Fibroblast of lung (primary cell): ENCODE data around the gene COL4A2. TPM values are rescaled to one million over a fixed set of nuclear protein-coding genes. Genes with fewer than 3 reads are reported as not detected.

Experiments
- DNase-seq, 2 donors: peaks; one replicate each; pipeline versions ENCODE4 v3.0.0 to v3.0.0-alpha.2; 2010; ENCODE audit warnings: low read depth in 2 of 2
- H2AFZ ChIP-seq: 2 replicates; pipeline ENCODE4 v1.5.1; 2012; ENCODE audit warnings: low read length, control low read depth, inconsistent platforms
- H3K27ac ChIP-seq: 2 replicates; pipeline ENCODE4 v1.5.1; 2011; ENCODE audit warnings: low read length, control low read depth; ENCODE audit not compliant: insufficient read depth
- H3K27me3 ChIP-seq: 2 replicates; pipeline ENCODE4 v1.5.1; 2011; ENCODE audit warnings: mild to moderate bottlenecking, low read length; ENCODE audit not compliant: control insufficient read depth, insufficient read depth
- H3K36me3 ChIP-seq: 2 replicates; pipeline ENCODE4 v1.5.1; 2011; ENCODE audit warnings: low read length; ENCODE audit not compliant: control insufficient read depth, insufficient read depth
- H3K4me1 ChIP-seq: 2 replicates; pipeline ENCODE4 v1.5.1; 2011; ENCODE audit warnings: low read length; ENCODE audit not compliant: control insufficient read depth, insufficient read depth; ENCODE audit errors: extremely low read depth
- H3K4me2 ChIP-seq: 2 replicates; pipeline ENCODE4 v1.5.1; 2011; ENCODE audit warnings: low read length, control low read depth; ENCODE audit not compliant: insufficient read depth; ENCODE audit errors: extremely low read depth
- H3K4me3 ChIP-seq, 4 experiments: fragments of 200-600 bp in 1 of 4; sonication (generic) in 1 of 4; replicated peaks in 1 of 4; 2 replicates each; pipeline ENCODE4 v1.5.1; 2011 to 2016; ENCODE audit warnings: low read length in 4 of 4, low read depth in 3 of 4, mild to moderate bottlenecking in 3 of 4, control low read depth in 2 of 4, inconsistent platforms in 1 of 4, mixed read lengths in 1 of 4; ENCODE audit not compliant: insufficient read depth in 1 of 4; ENCODE audit errors: control extremely low read depth in 1 of 4
- H3K79me2 ChIP-seq: 2 replicates; pipeline ENCODE4 v1.5.1; 2012; ENCODE audit warnings: mild to moderate bottlenecking, low read length, inconsistent platforms; ENCODE audit not compliant: control insufficient read depth, insufficient read depth
- H3K9ac ChIP-seq: 2 replicates; pipeline ENCODE4 v1.5.1; 2011; ENCODE audit warnings: mild to moderate bottlenecking, low read length, control low read depth; ENCODE audit not compliant: insufficient read depth
- H3K9me3 ChIP-seq: 2 replicates; pipeline ENCODE4 v1.5.1; 2012; ENCODE audit warnings: low read depth, low read length; ENCODE audit not compliant: control insufficient read depth, insufficient read depth
- H4K20me1 ChIP-seq: 2 replicates; pipeline ENCODE4 v1.5.1; 2011; ENCODE audit warnings: low read length; ENCODE audit not compliant: control insufficient read depth, insufficient read depth; ENCODE audit errors: extremely low read depth
- CTCF ChIP-seq, 2 donors: IDR thresholded peaks in 1 of 2; conservative IDR thresholded peaks in 1 of 2; 1 replicate in 1 of 2; 2 replicates in 1 of 2; pipeline ENCODE4 v1.5.1; 2011 to 2012; ENCODE audit warnings: low read length in 2 of 2, control low read depth in 1 of 2, inconsistent platforms in 1 of 2, low read depth in 1 of 2, mild to moderate bottlenecking in 1 of 2
- EZH2 ChIP-seq: IDR thresholded peaks from 2 replicates; pipeline ENCODE4 v1.5.1; 2012; ENCODE audit warnings: low read length, control low read depth, mild to moderate bottlenecking; ENCODE audit errors: missing control alignments
- polyA plus RNA-seq, 2 donors: library from polyadenylated mRNA; depleted of rRNA in 1 of 2; stranded (reverse) in 1 of 2; unstranded in 1 of 2; fragments of >200 nt; gene quantifications; 2 replicates each; pipeline ENCODE4 v1.2.1, GENCODE V29; 2011 to 2012; ENCODE audit warnings: missing spikeins in 1 of 2
- total RNA-seq: library from RNA; depleted of rRNA; stranded (reverse); fragments of >200 nt; gene quantifications from 2 replicates; pipeline ENCODE4 v1.2.1, GENCODE V29; 2014

The COL4A2 gene
- total and polyA plus RNA-seq, 2 donors (not counting 1 experiment from before 2014, with no cell fraction given), result 93.1 to 463 TPM

DNA sequence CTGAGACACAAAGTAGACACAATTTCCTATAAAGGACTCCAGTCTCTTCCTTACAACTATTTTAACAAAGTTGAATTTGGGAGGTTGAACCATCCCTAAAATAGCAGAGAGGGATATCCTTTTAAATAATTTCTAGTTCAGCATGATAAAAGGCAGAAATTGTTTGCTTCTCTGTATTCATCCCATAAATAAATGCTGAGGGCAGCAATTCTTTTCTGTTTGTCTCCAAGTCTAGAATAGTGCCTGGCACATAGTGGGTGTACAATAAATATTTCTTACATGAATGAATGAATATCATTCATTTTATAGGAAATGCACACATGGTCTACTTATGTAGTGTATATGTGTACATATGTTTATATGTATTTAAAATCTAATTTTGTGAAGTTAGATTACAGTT lies 12.5 kb upstream of the COL4A2 start:
- Histone ChIP-seq H3K4me2 (no peak overlapping the region), H3K9me3 (no peaks in the 10 kb centered on the region), H3K27me3 (no peaks in the 10 kb centered on the region), H3K4me1 (peaks cover 14% of the 10 kb centered on the region), H3K36me3 (no peaks in the 10 kb centered on the region), H3K27ac (no peak overlapping the region), H3K79me2 (peaks cover 60% of the 10 kb centered on the region), H3K4me3 (no peak overlapping the region), H3K9ac (no peak overlapping the region), H4K20me1 (no peaks in the 10 kb centered on the region), H2AFZ (no peak overlapping the region)
- no peak for DNase-seq
- TF ChIP-seq CTCF (conservative IDR thresholded peaks at IDR 0.05 in 1 of 2, IDR thresholded peaks at IDR 0.05 in 1 of 2; ENCODE audit: low read depth in 1 of 2, low read length in 2 of 2) (no peak), EZH2 (no peak)

DNA sequence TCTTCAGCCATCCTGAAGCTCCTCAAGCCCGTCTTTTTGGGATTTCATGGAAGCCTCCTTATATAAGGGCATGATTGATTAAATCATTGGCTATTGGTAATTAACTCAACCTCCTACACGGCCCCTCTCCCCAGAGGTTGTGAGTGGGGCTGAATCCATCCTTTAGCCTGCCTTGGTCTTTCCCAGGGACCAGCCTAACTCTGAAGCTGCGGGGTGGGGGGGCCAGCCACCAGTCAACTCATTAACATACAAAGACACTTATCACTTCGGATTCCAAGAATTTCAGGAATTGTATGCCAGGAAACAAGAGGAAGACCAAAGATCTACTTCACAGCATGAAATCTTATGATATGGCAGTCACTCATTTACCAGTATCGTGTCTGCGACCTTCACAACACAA lies 10.1 kb upstream of the COL4A2 start:
- no peaks in the 10 kb centered on the region for H3K27me3 ChIP-seq
- H3K4me1 ChIP-seq, result peaks cover 27% of the 10 kb centered on the region
- H3K27ac ChIP-seq, result no peak overlapping the region
- no peak overlapping the region for H2AFZ ChIP-seq
- H3K9ac ChIP-seq, result no peak overlapping the region
- H3K36me3 ChIP-seq, result no peaks in the 10 kb centered on the region
- no peaks in the 10 kb centered on the region for H4K20me1 ChIP-seq
- H3K4me3 ChIP-seq, result no peak overlapping the region
- no peaks in the 10 kb centered on the region for H3K9me3 ChIP-seq
- peaks cover 62% of the 10 kb centered on the region for H3K79me2 ChIP-seq
- DNase-seq, result no peak
- TF ChIP-seq EZH2, result no peak
- no peak for TF ChIP-seq CTCF (conservative IDR thresholded peaks at IDR 0.05 in 1 of 2, IDR thresholded peaks at IDR 0.05 in 1 of 2; ENCODE audit: low read depth in 1 of 2, low read length in 2 of 2)
- H3K4me2 ChIP-seq, result no peak overlapping the region

DNA sequence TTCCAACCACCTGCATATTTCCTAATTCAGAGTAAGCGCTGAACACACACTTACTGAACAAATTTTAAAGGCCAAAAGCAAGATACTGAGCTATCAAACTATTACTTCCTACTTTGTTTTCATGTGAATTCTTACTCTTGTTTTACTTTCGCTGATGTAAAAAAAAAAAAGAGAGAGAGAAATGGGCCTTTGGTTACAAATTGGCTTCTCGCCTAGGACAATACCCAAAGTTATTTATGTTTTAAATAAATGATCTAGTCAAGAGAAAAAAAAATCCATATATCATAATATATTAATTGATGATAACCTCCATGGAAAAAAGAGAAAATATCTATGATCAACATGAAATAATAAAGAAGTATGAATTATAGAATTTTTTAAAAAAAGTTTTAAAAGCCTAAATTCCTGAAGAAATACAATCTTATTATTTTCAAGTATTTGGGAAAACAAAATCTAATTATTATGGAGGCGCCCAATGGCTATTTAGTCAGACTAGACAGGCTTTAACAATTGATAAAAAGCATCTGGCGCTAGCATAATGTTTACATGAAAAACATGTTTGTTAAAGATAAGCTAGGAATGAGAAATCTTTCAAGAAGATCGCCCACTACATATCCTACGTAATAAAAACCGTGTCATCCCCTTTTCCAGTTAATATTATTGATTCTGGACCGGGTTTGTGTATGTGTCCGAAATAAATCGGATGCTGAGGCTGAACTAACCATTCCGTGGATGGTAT lies 9.1 kb upstream of the COL4A2 start:
- Histone ChIP-seq H3K4me1 (peaks cover 30% of the 10 kb centered on the region), H4K20me1 (no peaks in the 10 kb centered on the region), H3K27me3 (no peaks in the 10 kb centered on the region), H3K9ac (no peak overlapping the region), H2AFZ (no peak overlapping the region), H3K4me2 (peak overlapping the region; percentile 51), H3K79me2 (peaks cover 68% of the 10 kb centered on the region), H3K27ac (peak overlapping the region; percentile 43), H3K4me3 (peak overlapping the region in 1 of 4 experiments; percentile 30), H3K9me3 (no peaks in the 10 kb centered on the region), H3K36me3 (no peaks in the 10 kb centered on the region)
- DNase-seq, result peak in 1 of 2 donors; percentile 57
- TF ChIP-seq EZH2 (no peak), CTCF (conservative IDR thresholded peaks at IDR 0.05 in 1 of 2, IDR thresholded peaks at IDR 0.05 in 1 of 2; ENCODE audit: low read depth in 1 of 2, low read length in 2 of 2) (no peak)
